Urothelium cell line (cell line): ENCODE results near the gene MKNK2.
"Not testable (repeated sequence)": the region's sequence is repeated elsewhere in the genome, so short reads cannot be mapped to it uniquely, and the experiment has no call there.

Source experiments
- DNase-seq: peaks from one replicate; pipeline ENCODE4 v3.0.0; 2011; ENCODE audit warnings: low spot score, mixed read lengths
- FAIRE-seq: peaks from 2 replicates; lab custom pipeline; 2011; peaks lifted over from hg19 to GRCh38; lab: Jason Lieb, UNC

MKNK2 gene

GRCh38 chr19:2050991-2051772, at the start of gene MKNK2:
MKNK2 (minus strand) TSS chr19:2051244; CDS start chr19:2050851, 393 bp downstream.
- DNase-seq (peak; percentile 92), FAIRE-seq (peak; percentile 89)

- FAIRE-seq (no peak), DNase-seq (no peak)
Observed at GRCh38 chr19:2100719-2101061, 49.6 kb upstream of the MKNK2 start.

GRCh38 chr19:2099937-2100718, 49.1 kb upstream of the MKNK2 start:
- no peak for FAIRE-seq
- no peak for DNase-seq

- DNase-seq: no peak
- FAIRE-seq: no peak
Observed at GRCh38 chr19:2099054-2099501, 48.0 kb upstream of the MKNK2 start.

GRCh38 chr19:2097886-2098327, 46.9 kb upstream of the MKNK2 start:
- DNase-seq: no peak
- FAIRE-seq: no peak

GRCh38 chr19:2097203-2097885, 46.3 kb upstream of the MKNK2 start:
- FAIRE-seq (no peak), DNase-seq (no peak)

GRCh38 chr19:2096480-2097202, 45.6 kb upstream of the MKNK2 start, which contains the start of gene IZUMO4:
IZUMO4 (plus strand) TSS chr19:2096915; CDS start chr19:2096946, 31 bp downstream.
- DNase-seq: peak; percentile 97
- peak; percentile 35 for FAIRE-seq

GRCh38 chr19:2096034-2096479, 45.0 kb upstream of the MKNK2 start, which contains the start of gene MOB3A:
MOB3A (minus strand) TSS chr19:2096326; CDS start chr19:2078560, 17,766 bp downstream.
- FAIRE-seq (no peak), DNase-seq (no peak)

GRCh38 chr19:2091926-2092525, 41.0 kb upstream of the MKNK2 start:
- not testable (repeated sequence) for DNase-seq, FAIRE-seq

GRCh38 chr19:2089727-2090053, 38.6 kb upstream of the MKNK2 start:
- FAIRE-seq (no peak), DNase-seq (no peak)

- no peak for DNase-seq
- no peak for FAIRE-seq
Observed at GRCh38 chr19:2089001-2089711, 38.1 kb upstream of the MKNK2 start.

- DNase-seq: no peak
Observed at GRCh38 chr19:2087621-2088100, 36.6 kb upstream of the MKNK2 start.

GRCh38 chr19:2086695-2087620, 35.9 kb upstream of the MKNK2 start:
- not testable (repeated sequence) for FAIRE-seq
- DNase-seq: peak; percentile 19

More at GRCh38 chr19:2087621-2088100, 36.6 kb upstream of the MKNK2 start:
- FAIRE-seq: no peak

- no peak for FAIRE-seq
- peak; percentile 42 for DNase-seq
Observed at GRCh38 chr19:2084993-2085720, 34.1 kb upstream of the MKNK2 start.

- DNase-seq (no peak), FAIRE-seq (no peak)
Observed at GRCh38 chr19:2083174-2083854, 32.3 kb upstream of the MKNK2 start.

- no peak for FAIRE-seq
Observed at GRCh38 chr19:2081873-2082810, 31.1 kb upstream of the MKNK2 start.

More at GRCh38 chr19:2081873-2082810, 31.1 kb upstream of the MKNK2 start:
- no peak for DNase-seq
